ENCODE measurements around the gene PAPOLG. TPM values are rescaled to one million over a fixed set of nuclear protein-coding genes. Genes with fewer than 3 reads are reported as not detected.

Gene PAPOLG
- total RNA-seq, 1 donor from 2014 or later = 15.1 TPM

- Mint-ChIP-seq H3K9me3 (ENCODE audit: unreplicated experiment) (no peaks in the 10 kb centered on the region), H3K4me1 (ENCODE audit: unreplicated experiment) (peaks cover 7% of the 10 kb centered on the region), H3K36me3 (ENCODE audit: unreplicated experiment) (no peaks in the 10 kb centered on the region), H3K4me3 (ENCODE audit: unreplicated experiment) (peak overlapping the region; percentile 71), H3K27me3 (ENCODE audit: unreplicated experiment) (peaks cover 41% of the 10 kb centered on the region), H3K27ac (ENCODE audit: unreplicated experiment) (no peak overlapping the region)
- DNase-seq (ENCODE audit: extremely low spot score, unreplicated experiment) = no peak
- no peak for TF ChIP-seq CTCF (IDR thresholded peaks at IDR 0.05)
Measured at GRCh38 chr2:60735496-60736250, 20.4 kb upstream of the PAPOLG start.

GRCh38 chr2:60738679-60739078, 17.4 kb upstream of the PAPOLG start:
- no peak for TF ChIP-seq CTCF (IDR thresholded peaks at IDR 0.05)
- Mint-ChIP-seq H3K4me3 (ENCODE audit: unreplicated experiment) (no peak overlapping the region), H3K27me3 (ENCODE audit: unreplicated experiment) (peaks cover 33% of the 10 kb centered on the region), H3K27ac (ENCODE audit: unreplicated experiment) (no peak overlapping the region), H3K4me1 (ENCODE audit: unreplicated experiment) (peaks cover 7% of the 10 kb centered on the region), H3K9me3 (ENCODE audit: unreplicated experiment) (no peaks in the 10 kb centered on the region), H3K36me3 (ENCODE audit: unreplicated experiment) (no peaks in the 10 kb centered on the region)
- DNase-seq (ENCODE audit: extremely low spot score, unreplicated experiment) = no peak

- DNase-seq (ENCODE audit: extremely low spot score, unreplicated experiment) = no peak
- Mint-ChIP-seq H3K9me3 (ENCODE audit: unreplicated experiment) (no peaks in the 10 kb centered on the region), H3K4me3 (ENCODE audit: unreplicated experiment) (no peak overlapping the region), H3K27ac (ENCODE audit: unreplicated experiment) (no peak overlapping the region), H3K4me1 (ENCODE audit: unreplicated experiment) (peaks cover 7% of the 10 kb centered on the region), H3K27me3 (ENCODE audit: unreplicated experiment) (peaks cover 33% of the 10 kb centered on the region), H3K36me3 (ENCODE audit: unreplicated experiment) (no peaks in the 10 kb centered on the region)
- TF ChIP-seq CTCF (IDR thresholded peaks at IDR 0.05) = no peak
Measured at GRCh38 chr2:60739156-60739555, 16.9 kb upstream of the PAPOLG start.

GRCh38 chr2:60741576-60741975, 14.5 kb upstream of the PAPOLG start:
- DNase-seq (ENCODE audit: extremely low spot score, unreplicated experiment) = no peak
- Mint-ChIP-seq H3K4me1 (ENCODE audit: unreplicated experiment) (peaks cover 11% of the 10 kb centered on the region), H3K27ac (ENCODE audit: unreplicated experiment) (no peak overlapping the region), H3K9me3 (ENCODE audit: unreplicated experiment) (no peaks in the 10 kb centered on the region), H3K27me3 (ENCODE audit: unreplicated experiment) (peaks cover 20% of the 10 kb centered on the region), H3K36me3 (ENCODE audit: unreplicated experiment) (no peaks in the 10 kb centered on the region), H3K4me3 (ENCODE audit: unreplicated experiment) (no peak overlapping the region)
- no peak for TF ChIP-seq CTCF (IDR thresholded peaks at IDR 0.05)

GRCh38 chr2:60742419-60742818, 13.6 kb upstream of the PAPOLG start:
- peaks cover 15% of the 10 kb centered on the region for H3K27me3 Mint-ChIP-seq (ENCODE audit: unreplicated experiment)
- no peaks in the 10 kb centered on the region for H3K9me3 Mint-ChIP-seq (ENCODE audit: unreplicated experiment)
- H3K4me1 Mint-ChIP-seq (ENCODE audit: unreplicated experiment) = peaks cover 11% of the 10 kb centered on the region
- TF ChIP-seq CTCF (IDR thresholded peaks at IDR 0.05) = no peak
- DNase-seq (ENCODE audit: extremely low spot score, unreplicated experiment) = peak; percentile 0
- no peak overlapping the region for H3K27ac Mint-ChIP-seq (ENCODE audit: unreplicated experiment)
- H3K4me3 Mint-ChIP-seq (ENCODE audit: unreplicated experiment) = no peak overlapping the region
- no peaks in the 10 kb centered on the region for H3K36me3 Mint-ChIP-seq (ENCODE audit: unreplicated experiment)

Measured in osteocyte (in vitro differentiated cells).